Peyer's patch (tissue), 4 donors: Measurements from ENCODE around the gene SUN3. TPM values are rescaled to one million over a fixed set of nuclear protein-coding genes. Genes with fewer than 3 reads are reported as not detected.
A peak's percentile ranks its signal among the peaks of the same experiment; 100 is the strongest.
"Not testable (repeated sequence)": the region's sequence is repeated elsewhere in the genome, so short reads cannot be mapped to it uniquely, and the experiment has no call there.

ENCODE experiments used
- DNase-seq, 3 donors: peaks; one replicate each; pipeline ENCODE4 v3.0.0-alpha.2; 2017 to 2019
- H3K27ac ChIP-seq, 4 donors: fragments of 200-600 bp; sonication (generic); one replicate each; pipeline ENCODE4 v1.5.1; 2016 to 2019
- H3K27me3 ChIP-seq, 2 donors: fragments of 200-600 bp; sonication (generic); one replicate each; pipeline ENCODE4 v1.5.1; 2019
- H3K36me3 ChIP-seq, 3 donors: fragments of 200-600 bp; sonication (generic); one replicate each; pipeline ENCODE4 v1.5.1; 2016 to 2019
- H3K4me1 ChIP-seq, 4 donors: fragments of 200-600 bp; sonication (generic); one replicate each; pipeline ENCODE4 v1.5.1; 2016 to 2019
- H3K4me3 ChIP-seq, 4 donors: fragments of 200-600 bp; sonication (generic); 1 replicate in 3 of 4; 2 replicates in 1 of 4; pipeline ENCODE4 v1.5.1; 2016 to 2019; ENCODE audit warnings: mild to moderate bottlenecking in 1 of 4
- H3K9me3 ChIP-seq, 4 donors: fragments of 200-600 bp; sonication (generic); one replicate each; pipeline ENCODE4 v1.5.1; 2016 to 2019; ENCODE audit warnings: mild to moderate bottlenecking in 1 of 4
- POLR2A ChIP-seq, 2 donors: fragments of 450-650 bp; IDR thresholded peaks; one replicate each; pipeline ENCODE4 v1.5.1; 2017; ENCODE audit warnings: antibody characterized with exemption in 2 of 2, mild to moderate bottlenecking in 2 of 2, moderate library complexity in 2 of 2
- total RNA-seq, 4 donors: library from RNA; depleted of rRNA; stranded (reverse); fragments of >200 nt; gene quantifications; one replicate each; pipeline ENCODE4 v1.1.0, GENCODE V29; 2016
- TF ChIP-seq, protein P1 (sequence below), 6 experiments: fragments of 450-650 bp in 4 of 6; fragments of 200-600 bp in 2 of 6; sonication (generic) in 1 of 6; IDR thresholded peaks; one replicate each; pipeline ENCODE4 v1.5.1; 2017 to 2019; ENCODE audit warnings: antibody characterized with exemption in 6 of 6, mild to moderate bottlenecking in 3 of 6, moderate library complexity in 1 of 6

SUN3 gene
- total RNA-seq, 4 donors from 2014 or later = not detected

DNA sequence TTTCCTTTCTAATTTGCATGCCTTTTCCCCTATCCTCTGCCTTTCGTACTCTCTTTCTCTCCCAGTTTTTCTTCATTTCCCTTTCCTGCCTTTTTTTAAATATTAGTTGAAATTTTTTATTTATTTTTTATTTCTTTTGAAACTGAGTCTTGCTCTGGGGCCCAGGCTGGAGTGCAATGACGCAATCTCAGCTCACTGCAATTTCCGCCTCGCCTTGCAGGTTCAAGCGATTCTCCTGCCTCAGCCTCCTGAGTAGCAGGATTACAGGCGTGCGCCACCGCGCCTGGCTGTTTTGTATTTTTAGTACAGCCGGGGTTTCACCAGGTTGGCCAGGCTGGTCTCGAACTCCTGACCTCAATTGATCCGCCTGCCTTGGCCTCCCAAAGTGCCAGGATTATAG lies 29.5 kb downstream of the SUN3 start:
- H3K4me1 ChIP-seq = no peaks in the 10 kb centered on the region
- TF ChIP-seq, protein P1, sequence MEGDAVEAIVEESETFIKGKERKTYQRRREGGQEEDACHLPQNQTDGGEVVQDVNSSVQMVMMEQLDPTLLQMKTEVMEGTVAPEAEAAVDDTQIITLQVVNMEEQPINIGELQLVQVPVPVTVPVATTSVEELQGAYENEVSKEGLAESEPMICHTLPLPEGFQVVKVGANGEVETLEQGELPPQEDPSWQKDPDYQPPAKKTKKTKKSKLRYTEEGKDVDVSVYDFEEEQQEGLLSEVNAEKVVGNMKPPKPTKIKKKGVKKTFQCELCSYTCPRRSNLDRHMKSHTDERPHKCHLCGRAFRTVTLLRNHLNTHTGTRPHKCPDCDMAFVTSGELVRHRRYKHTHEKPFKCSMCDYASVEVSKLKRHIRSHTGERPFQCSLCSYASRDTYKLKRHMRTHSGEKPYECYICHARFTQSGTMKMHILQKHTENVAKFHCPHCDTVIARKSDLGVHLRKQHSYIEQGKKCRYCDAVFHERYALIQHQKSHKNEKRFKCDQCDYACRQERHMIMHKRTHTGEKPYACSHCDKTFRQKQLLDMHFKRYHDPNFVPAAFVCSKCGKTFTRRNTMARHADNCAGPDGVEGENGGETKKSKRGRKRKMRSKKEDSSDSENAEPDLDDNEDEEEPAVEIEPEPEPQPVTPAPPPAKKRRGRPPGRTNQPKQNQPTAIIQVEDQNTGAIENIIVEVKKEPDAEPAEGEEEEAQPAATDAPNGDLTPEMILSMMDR (IDR thresholded peaks at IDR 0.05) = no peak
- no peak for TF ChIP-seq POLR2A (IDR thresholded peaks at IDR 0.05)
- H3K9me3 ChIP-seq = no peaks in the 10 kb centered on the region
- no peaks in the 10 kb centered on the region for H3K36me3 ChIP-seq
- no peak for DNase-seq
- H3K27me3 ChIP-seq = no peaks in the 10 kb centered on the region
- no peak overlapping the region for H3K4me3 ChIP-seq
- H3K27ac ChIP-seq = no peak overlapping the region

DNA sequence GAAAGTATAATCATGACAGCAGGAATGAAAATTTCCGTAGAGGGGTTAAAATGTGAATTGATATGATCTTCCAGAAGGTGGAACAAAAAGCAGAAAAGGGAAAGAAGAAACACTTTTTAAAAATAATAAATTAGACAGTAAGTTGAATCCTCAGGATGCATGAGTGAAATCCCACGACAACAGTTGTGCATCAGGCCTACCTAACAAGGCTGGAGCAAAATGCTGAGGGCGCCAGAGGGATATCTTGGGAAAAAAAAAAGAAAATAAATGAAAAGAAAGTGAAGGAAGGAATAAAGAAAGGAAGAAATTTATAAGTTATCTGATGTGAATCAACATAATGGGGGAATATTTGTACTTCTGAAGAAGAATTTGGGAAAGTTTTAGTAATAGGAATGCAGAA lies 36.5 kb downstream of the SUN3 start:
- Histone ChIP-seq H3K27ac (peak overlapping the region in 3 of 4 donors; percentile 15 to 86 (median 57)), H3K9me3 (no peaks in the 10 kb centered on the region), H3K4me1 (no peaks in the 10 kb centered on the region), H3K36me3 (no peaks in the 10 kb centered on the region), H3K4me3 (peak overlapping the region in 2 of 4 donors; percentile 48 to 63), H3K27me3 (no peaks in the 10 kb centered on the region)
- no peak for TF ChIP-seq POLR2A (IDR thresholded peaks at IDR 0.05)
- TF ChIP-seq, protein P1 (IDR thresholded peaks at IDR 0.05) = no peak
- DNase-seq = no peak

DNA sequence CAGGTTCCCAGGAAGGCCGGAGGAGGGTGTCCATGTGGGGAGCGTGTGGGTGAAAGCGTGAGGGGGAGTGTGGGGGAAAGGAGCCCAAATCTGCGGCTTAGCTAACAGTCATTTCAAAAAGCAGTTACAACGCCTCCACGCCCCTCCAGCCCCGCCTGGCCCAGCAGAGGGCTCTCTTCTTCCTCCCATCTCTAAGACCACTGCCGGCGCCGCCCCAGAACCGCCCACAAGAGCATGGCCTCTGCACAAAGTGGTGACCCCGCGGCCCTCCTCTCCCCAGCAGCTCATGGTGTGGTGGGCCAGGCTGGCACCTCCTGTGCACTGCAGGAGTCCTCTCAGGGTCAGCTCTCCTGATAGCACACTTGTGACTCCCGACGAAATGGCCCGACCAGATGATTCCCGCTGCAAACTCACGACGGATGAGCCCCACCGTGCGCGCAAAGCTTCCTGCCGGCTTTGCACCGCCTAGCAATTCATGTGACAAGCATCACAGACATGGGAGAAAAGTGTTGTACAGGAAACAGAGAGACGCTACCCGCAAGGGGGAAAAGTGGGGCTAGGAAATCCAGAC lies 37.1 kb downstream of the SUN3 start:
- peak; percentile 88 to 96 (median 94) for DNase-seq
- no peaks in the 10 kb centered on the region for H3K36me3 ChIP-seq
- H3K4me1 ChIP-seq = no peaks in the 10 kb centered on the region
- H3K27me3 ChIP-seq = no peaks in the 10 kb centered on the region
- H3K27ac ChIP-seq = peak overlapping the region; percentile 21 to 86 (median 64)
- H3K9me3 ChIP-seq = no peaks in the 10 kb centered on the region
- TF ChIP-seq, protein P1 (IDR thresholded peaks at IDR 0.05) = peak; percentile 31 to 67 (median 60)
- TF ChIP-seq POLR2A (IDR thresholded peaks at IDR 0.05) = no peak
- peak overlapping the region; percentile 46 to 63 (median 52) for H3K4me3 ChIP-seq

DNA sequence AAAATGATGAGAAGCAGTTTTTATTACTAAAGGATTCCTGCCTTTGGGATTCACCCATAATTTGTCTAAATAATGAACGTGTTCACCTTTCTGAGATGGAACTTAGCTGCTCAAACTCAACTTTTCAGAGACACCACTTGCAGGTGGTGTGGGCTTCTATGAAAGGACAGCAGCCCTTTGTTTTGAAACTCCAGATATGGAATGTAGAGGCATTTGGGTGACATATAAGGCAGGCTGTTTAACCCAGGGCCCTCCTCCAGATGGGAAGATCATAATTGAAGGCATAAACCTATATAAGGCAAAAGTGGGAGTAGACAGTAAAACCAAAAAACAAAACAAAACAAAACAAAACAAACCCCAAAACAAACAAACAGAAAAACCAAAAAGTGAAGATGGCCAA lies 37.6 kb downstream of the SUN3 start:
- TF ChIP-seq POLR2A (IDR thresholded peaks at IDR 0.05) = no peak
- TF ChIP-seq, protein P1 (IDR thresholded peaks at IDR 0.05) = no peak
- Histone ChIP-seq H3K27ac (peak overlapping the region; percentile 21 to 86 (median 64)), H3K4me3 (peak overlapping the region in 2 of 4 donors; percentile 56 to 63), H3K4me1 (no peaks in the 10 kb centered on the region), H3K9me3 (no peaks in the 10 kb centered on the region), H3K27me3 (no peaks in the 10 kb centered on the region), H3K36me3 (no peaks in the 10 kb centered on the region)
- DNase-seq = no peak

DNA sequence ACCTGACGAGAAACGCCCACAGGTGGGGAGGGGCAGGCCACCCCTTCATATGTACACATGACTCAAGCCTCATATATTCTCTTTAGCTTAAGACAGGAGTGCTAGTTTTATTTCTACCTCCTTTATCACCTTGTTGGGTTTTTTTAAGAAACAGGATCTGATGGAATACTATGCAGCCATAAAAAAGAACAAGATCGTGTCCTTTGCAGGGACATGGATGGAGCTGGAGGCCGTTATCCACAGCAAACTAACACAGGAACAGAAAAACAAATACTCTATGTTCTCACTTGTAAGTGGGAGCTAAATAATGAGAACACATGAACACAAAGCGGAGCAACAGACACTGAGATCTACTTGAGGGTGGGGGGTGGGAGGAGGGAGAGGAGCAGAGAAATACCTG lies 38.3 kb downstream of the SUN3 start:
- H3K36me3 ChIP-seq = no peaks in the 10 kb centered on the region
- DNase-seq = no peak
- TF ChIP-seq, protein P1 (IDR thresholded peaks at IDR 0.05) = no peak
- no peak for TF ChIP-seq POLR2A (IDR thresholded peaks at IDR 0.05)

DNA sequence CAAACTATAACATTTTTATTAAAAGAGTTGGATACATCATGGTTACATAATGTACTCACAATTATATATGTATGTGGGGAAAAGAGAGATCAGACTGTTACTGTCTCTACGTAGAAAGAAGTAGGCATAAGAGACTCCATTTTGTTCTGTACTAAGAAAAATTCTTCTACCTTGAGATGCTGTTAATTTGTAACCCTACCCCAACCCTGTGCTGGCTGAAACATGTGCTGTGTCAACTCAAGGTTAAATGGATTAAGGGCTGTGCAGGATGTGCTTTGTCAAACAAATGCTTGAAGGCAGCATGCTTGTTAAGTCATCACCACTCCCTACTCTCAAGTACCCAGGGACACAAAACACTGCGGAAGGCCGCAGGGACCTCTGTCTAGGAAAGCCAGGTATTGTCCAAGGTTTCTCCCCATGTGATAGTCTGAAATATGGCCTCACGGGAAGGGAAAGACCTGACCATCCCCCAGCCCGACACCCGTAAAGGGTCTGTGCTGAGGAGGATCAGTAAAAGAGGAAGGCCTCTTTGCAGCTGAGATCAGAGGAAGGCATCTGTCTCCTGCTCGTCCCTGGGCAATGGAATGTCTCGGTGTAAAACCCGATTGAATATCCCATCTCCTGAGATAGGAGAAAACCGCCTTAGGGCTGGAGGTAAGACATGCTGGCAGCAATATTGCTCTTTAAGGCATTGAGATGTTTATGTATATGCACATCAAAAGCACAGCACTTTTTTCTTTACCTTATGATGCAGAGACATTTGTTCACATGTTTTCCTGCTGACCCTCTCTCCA lies 39.1 kb downstream of the SUN3 start:
- not testable (repeated sequence) for H3K27ac ChIP-seq, H3K36me3 ChIP-seq, H3K4me3 ChIP-seq, DNase-seq, H3K27me3 ChIP-seq, H3K9me3 ChIP-seq, H3K4me1 ChIP-seq

More for the DNA sequence above, 38.3 kb downstream of the SUN3 start:
- H3K27me3 ChIP-seq = no peaks in the 10 kb centered on the region
- no peaks in the 10 kb centered on the region for H3K9me3 ChIP-seq
- H3K4me1 ChIP-seq = no peaks in the 10 kb centered on the region
- H3K27ac ChIP-seq = no peak overlapping the region
- no peak overlapping the region for H3K4me3 ChIP-seq
